GM12878 (cell line): ENCODE data around the gene C20orf144. TPM values are rescaled to one million over a fixed set of nuclear protein-coding genes. Genes with fewer than 3 reads are reported as not detected.

Experiments
- ATAC-seq: fragments of 200-7000 bp; cut with Tn5 transposase; 3 replicates; pipeline ENCODE4 v1.9.1; 2020; ENCODE audit warnings: mild to moderate bottlenecking, moderate library complexity
- BruUV-seq: library from RNA; stranded (reverse); fragments of 400-500 nt; replicated peaks from 2 replicates; lab custom pipeline; 2021; lab: Mats Ljungman, UMichigan
- CTCF ChIA-PET: fragments of 300-600 bp; sonication (Branson Sonifier 250); formaldehyde crosslinking; extraction: SDS; loops from one replicate; lab custom pipeline; 2021; ENCODE audit warnings: inconsistent platforms; lab: Yijun Ruan, JAX
- POLR2A ChIA-PET: fragments of 350-600 bp; formaldehyde crosslinking; extraction: SDS; loops from one replicate; lab custom pipeline; 2021; ENCODE audit warnings: inconsistent platforms; lab: Charles Lee
- RAD21 ChIA-PET: fragments of 300-600 bp; sonication (Branson Sonifier 250); formaldehyde crosslinking; loops from one replicate; lab custom pipeline; 2023; ENCODE audit warnings: antibody characterized with exemption; ENCODE audit not compliant: unreplicated experiment; lab: Charles Lee
- SMC1A ChIA-PET: fragments of 300-600 bp; sonication (Branson Sonifier 250); formaldehyde crosslinking; loops from one replicate; lab custom pipeline; 2023; ENCODE audit not compliant: unreplicated experiment, uncharacterized antibody; lab: Charles Lee
- DNase-seq: peaks from one replicate; pipeline ENCODE4 v3.0.0-alpha.2; 2011; ENCODE audit warnings: low read depth, low spot score
- FAIRE-seq: peaks from 3 replicates; lab custom pipeline; 2011; peaks lifted over from hg19 to GRCh38; lab: Jason Lieb, UNC
- H2AFZ ChIP-seq: 2 replicates; pipeline ENCODE4 v1.6.0; 2011; ENCODE audit warnings: low read depth, low read length, control low read depth; ENCODE audit not compliant: control insufficient read depth
- H3K27ac ChIP-seq: 2 replicates; pipeline ENCODE4 v1.5.1; 2011; ENCODE audit warnings: control low read depth; ENCODE audit not compliant: control insufficient read depth, insufficient read depth
- H3K27me3 ChIP-seq, 2 experiments: replicated peaks in 1 of 2; 2 replicates each; pipeline versions ENCODE4 v1.6.0 to v1.6.1; 2011; ENCODE audit warnings: low read length in 1 of 2; ENCODE audit not compliant: control insufficient read depth in 2 of 2, insufficient read depth in 2 of 2
- H3K36me3 ChIP-seq, 2 experiments: 2 replicates each; pipeline ENCODE4 v1.5.1; 2011; ENCODE audit warnings: low read length in 1 of 2; ENCODE audit not compliant: control insufficient read depth in 2 of 2, insufficient read depth in 2 of 2
- H3K4me1 ChIP-seq: 2 replicates; pipeline ENCODE4 v1.6.1; 2011; ENCODE audit warnings: mild to moderate bottlenecking, low read length, moderate library complexity, mixed read lengths; ENCODE audit not compliant: control insufficient read depth, insufficient read depth
- H3K4me2 ChIP-seq: 2 replicates; pipeline ENCODE4 v1.6.0; 2011; ENCODE audit warnings: control low read depth; ENCODE audit not compliant: control insufficient read depth, insufficient read depth
- H3K4me3 ChIP-seq: fragments of 200-600 bp; sonication (generic); 2 replicates; pipeline ENCODE4 v1.5.1; 2016
- H3K79me2 ChIP-seq: 2 replicates; pipeline ENCODE4 v1.6.0; 2011; ENCODE audit warnings: low read length; ENCODE audit not compliant: control insufficient read depth, insufficient read depth
- H3K9ac ChIP-seq: 2 replicates; pipeline ENCODE4 v1.8.0; 2011; ENCODE audit warnings: low read length, control low read depth, mixed read lengths; ENCODE audit not compliant: control insufficient read depth, insufficient read depth
- H3K9me3 ChIP-seq: replicated peaks from 3 replicates; pipeline ENCODE4 v1.5.1; 2011; ENCODE audit warnings: mild to moderate bottlenecking, low read length; ENCODE audit not compliant: control insufficient read depth, insufficient read depth
- H4K20me1 ChIP-seq: 2 replicates; pipeline ENCODE4 v1.6.0; 2011; ENCODE audit not compliant: control insufficient read depth, insufficient read depth
- ZBTB33 ChIP-seq: fragments of 450-650 bp; IDR thresholded peaks from 2 replicates; pipeline ENCODE4 v1.6.1; 2017; ENCODE audit warnings: mild to moderate bottlenecking
- WGBS: methylation state at CpG from one replicate; pipeline ENCODE4 v1.1.6; 2016; ENCODE audit warnings: low lambda C conversion rate; ENCODE audit not compliant: insufficient replicate concordance, insufficient coverage; ENCODE audit errors: missing lambda C conversion rate; 5-methylcytosine and 5-hydroxymethylcytosine counted together
- in situ Hi-C: fragments of 300-500 bp; cut with MboI; formaldehyde crosslinking; loops from 9 replicates; pipeline ENCODE4 v1.14.3; 2018; ENCODE audit warnings: mixed read lengths
- intact Hi-C: fragments of 100-400 bp; cut with micrococcal nuclease; formaldehyde crosslinking; loops from one replicate; pipeline ENCODE4 v1.14.2; 2022; ENCODE audit not compliant: unreplicated experiment
- polyA plus RNA-seq, 11 experiments: library from polyadenylated mRNA; depleted of rRNA in 4 of 11; unstranded in 6 of 11; stranded (reverse) in 5 of 11; fragments of >200 nt; fragmentation: Nextera tagmentation in 4 of 11; fragmentation: Illumina TruSeq in 1 of 11; extraction: Ambion mirVana in 4 of 11; extraction: Trizol in 1 of 11; gene quantifications; 1 replicate in 1 of 11; 2 replicates in 10 of 11; pipeline versions ENCODE4 v1.2.1 to v1.2.3, GENCODE V29; 2011 to 2016; ENCODE audit warnings: inconsistent platforms in 2 of 11, missing spikeins in 2 of 11, low read depth in 1 of 11
- total RNA-seq, 4 experiments: library from RNA; depleted of rRNA in 3 of 4; stranded (reverse); fragments of >200 nt in 3 of 4; fragmentation: Illumina TruSeq in 1 of 4; extraction: Trizol in 1 of 4; gene quantifications; 2 replicates each; pipeline versions ENCODE4 v1.2.1 to v1.2.3, GENCODE V29; 2013 to 2021

Gene C20orf144
- total and polyA plus RNA-seq, 10 of the 15 experiments (the other 5 are each of a cell fraction or from before 2014, with no cell fraction given) = 0.04 to 0.62 (median 0.23) TPM; not detected in 2

- 71% methylated on average over 13 of the region's 13 CpGs for WGBS
- Histone ChIP-seq H3K4me1 (peaks cover 29% of the 10 kb centered on the region), H3K27ac (no peak overlapping the region), H3K4me3 (0 out of 2 replicates have a peak overlapping the region, but pooled peaks have one; percentile 49), H2AFZ (no peak overlapping the region), H3K36me3 (no peaks in the 10 kb centered on the region), H3K9me3 (no peaks in the 10 kb centered on the region), H3K79me2 (peaks cover 2% of the 10 kb centered on the region), H3K4me2 (peak overlapping the region; percentile 99), H3K9ac (peak overlapping the region; percentile 36), H3K27me3 (no peaks in the 10 kb centered on the region)
- in situ Hi-C loops = no loop called here
- intact Hi-C loops = loop anchor here (10.0 kb wide), 1 partner anchor 456 kb away; no protein-coding TSS in a partner anchor
- ATAC-seq (no peak), FAIRE-seq (no peak), DNase-seq (no peak)
- no TSS peak for BruUV-seq
- POLR2A ChIA-PET = interaction anchor here (0.7 to 2.7 kb wide), 8 partner anchors 11 to 272 kb away, joined by 3 to 10 read pairs (median 3); no protein-coding TSS in a partner anchor
- SMC1A ChIA-PET = interaction anchor here (0.6 to 4.0 kb wide), 17 partner anchors 11 to 267 kb away, joined by 3 to 20 read pairs (median 5); partner anchors contain the start of genes CBFA2T2, CDK5RAP1 and SNTA1
- CTCF ChIA-PET = interaction anchor here (0.6 to 4.1 kb wide), 27 partner anchors 12 to 1458 kb away, joined by 3 to 43 read pairs (median 4); partner anchors contain the start of genes CBFA2T2, CDK5RAP1 and E2F1
- TF ChIP-seq ZBTB33 = no peak
- TF ChIP-seq, all 136 proteins: peak for 0
- RAD21 ChIA-PET = interaction anchor here (0.7 to 3.3 kb wide), 24 partner anchors 10 to 296 kb away, joined by 3 to 25 read pairs (median 4); partner anchors contain the start of genes CBFA2T2, CDK5RAP1, PXMP4 and SNTA1
- H4K20me1 ChIP-seq = peaks cover 4% of the 10 kb centered on the region; the same call in 1 of the 2 replicates
These were observed 6.5 kb downstream of the C20orf144 start for GRCh38 chr20:33668466-33669155.
